Endothelial cell (in vitro differentiated cells): ENCODE data around the gene MAMSTR. TPM values are rescaled to one million over a fixed set of nuclear protein-coding genes. Genes with fewer than 3 reads are reported as not detected.

Experiments
- DNase-seq: peaks from one replicate; pipeline ENCODE4 v3.0.0; 2021; ENCODE audit warnings: low spot score
- H3K27ac Mint-ChIP-seq: one replicate; pipeline ENCODE4 v1.8.0; 2021; ENCODE audit warnings: mixed read lengths, inconsistent platforms; ENCODE audit not compliant: unreplicated experiment
- H3K27me3 Mint-ChIP-seq: one replicate; pipeline ENCODE4 v1.8.0; 2021; ENCODE audit warnings: mild to moderate bottlenecking, moderate library complexity, mixed read lengths, inconsistent platforms; ENCODE audit not compliant: unreplicated experiment
- H3K36me3 Mint-ChIP-seq: one replicate; pipeline ENCODE4 v1.8.0; 2021; ENCODE audit warnings: mild to moderate bottlenecking, low read depth, mixed read lengths, inconsistent platforms; ENCODE audit not compliant: unreplicated experiment
- H3K4me1 Mint-ChIP-seq: one replicate; pipeline ENCODE4 v1.8.0; 2021; ENCODE audit warnings: mild to moderate bottlenecking, mixed read lengths, inconsistent platforms; ENCODE audit not compliant: unreplicated experiment
- H3K4me3 Mint-ChIP-seq: one replicate; pipeline ENCODE4 v1.8.0; 2021; ENCODE audit warnings: mild to moderate bottlenecking, mixed read lengths, inconsistent platforms; ENCODE audit not compliant: unreplicated experiment
- H3K9me3 Mint-ChIP-seq: one replicate; pipeline ENCODE4 v1.8.0; 2021; ENCODE audit warnings: mixed read lengths, inconsistent platforms; ENCODE audit not compliant: unreplicated experiment
- CTCF ChIP-seq: fragments of 200-600 bp; sonication (generic); IDR thresholded peaks from one replicate; pipeline ENCODE4 v1.5.0; 2021; ENCODE audit warnings: antibody characterized with exemption; ENCODE audit not compliant: unreplicated experiment
- total RNA-seq: library from RNA; stranded (reverse); fragmentation: NEBNext Ultra II Directional; extraction: Animal tissue kit (Norgen Biotek cat#: 25700); gene quantifications from one replicate; pipeline ENCODE4 v1.2.1, GENCODE V29; 2021; ENCODE audit not compliant: unreplicated experiment

Gene MAMSTR
- total RNA-seq, 1 donor from 2014 or later: 1.5 TPM

GRCh38 chr19:48755084-48755641, 35.6 kb upstream of the MAMSTR start, which contains the start of gene FGF21:
Gene FGF21, plus strand, starts transcription at chr19:48755524. Its CDS starts 713 bp downstream, at chr19:48756237.
- DNase-seq: no peak
- no peaks in the 10 kb centered on the region for H3K9me3 Mint-ChIP-seq
- H3K27me3 Mint-ChIP-seq: peaks cover 10% of the 10 kb centered on the region
- H3K27ac Mint-ChIP-seq: no peak within 1 kb of the TSS
- peaks cover 16% of the 10 kb centered on the region for H3K4me1 Mint-ChIP-seq
- peaks cover 4% of the 10 kb centered on the region for H3K36me3 Mint-ChIP-seq
- H3K4me3 Mint-ChIP-seq: no peak within 1 kb of the TSS
- TF ChIP-seq CTCF: no peak

- no peaks in the 10 kb centered on the region for H3K9me3 Mint-ChIP-seq
- H3K4me3 Mint-ChIP-seq: peak within 1 kb of the TSS; percentile 91
- peak; percentile 69 for DNase-seq
- peaks cover 7% of the 10 kb centered on the region for H3K27me3 Mint-ChIP-seq
- TF ChIP-seq CTCF: no peak
- H3K36me3 Mint-ChIP-seq: peaks cover 4% of the 10 kb centered on the region
- H3K27ac Mint-ChIP-seq: peak within 1 kb of the TSS; percentile 74
- H3K4me1 Mint-ChIP-seq: peaks cover 16% of the 10 kb centered on the region
Observed at GRCh38 chr19:48752496-48753365, 33.2 kb upstream of the MAMSTR start, which contains the start of gene FUT1. Gene FUT1, minus strand, starts transcription at chr19:48752641. Its CDS starts 1,360 bp downstream, at chr19:48751281.

GRCh38 chr19:48751845-48752495, 32.4 kb upstream of the MAMSTR start:
- H3K4me3 Mint-ChIP-seq: peak overlapping the region; percentile 91
- H3K4me1 Mint-ChIP-seq: peaks cover 16% of the 10 kb centered on the region
- H3K36me3 Mint-ChIP-seq: peaks cover 4% of the 10 kb centered on the region
- TF ChIP-seq CTCF: no peak
- H3K9me3 Mint-ChIP-seq: no peaks in the 10 kb centered on the region
- peak overlapping the region; percentile 74 for H3K27ac Mint-ChIP-seq
- H3K27me3 Mint-ChIP-seq: peaks cover 7% of the 10 kb centered on the region
- no peak for DNase-seq

GRCh38 chr19:48750771-48751504, 31.4 kb upstream of the MAMSTR start:
- Mint-ChIP-seq H3K4me3 (peak overlapping the region; percentile 86), H3K9me3 (no peaks in the 10 kb centered on the region), H3K4me1 (peaks cover 20% of the 10 kb centered on the region), H3K36me3 (peaks cover 4% of the 10 kb centered on the region), H3K27ac (peak overlapping the region; percentile 88), H3K27me3 (peaks cover 7% of the 10 kb centered on the region)
- no peak for TF ChIP-seq CTCF
- DNase-seq: no peak
